GM19452 (cell line): ENCODE results near the gene GIMAP7.
"Not testable (repeated sequence)": the region's sequence is repeated elsewhere in the genome, so short reads cannot be mapped to it uniquely, and the experiment has no call there.

Experiments
- ATAC-seq: cut with Tn5 transposase; IDR thresholded peaks from one replicate; pipeline ENCODE4 v1.9.1; 2021; ENCODE audit not compliant: unreplicated experiment

The GIMAP7 gene

GRCh38 chr7:150514748-150515222, at the start of gene GIMAP7:
Gene GIMAP7, plus strand, starts transcription at chr7:150514872. Its CDS starts 5,103 bp downstream, at chr7:150519975.
- peak; percentile 53 for ATAC-seq

GRCh38 chr7:150464962-150465361, 49.7 kb upstream of the GIMAP7 start:
- ATAC-seq = no peak

- ATAC-seq = no peak
These were observed 49.3 kb upstream of the GIMAP7 start for GRCh38 chr7:150465414-150465813.

GRCh38 chr7:150466477-150466876, 48.2 kb upstream of the GIMAP7 start:
- ATAC-seq = no peak

- ATAC-seq = no peak
These were observed 46.4 kb upstream of the GIMAP7 start for GRCh38 chr7:150468241-150468640.

GRCh38 chr7:150471886-150472285, 42.8 kb upstream of the GIMAP7 start:
- no peak for ATAC-seq

- ATAC-seq = no peak
These were observed 40.8 kb upstream of the GIMAP7 start for GRCh38 chr7:150473902-150474301.

GRCh38 chr7:150476285-150476684, 38.4 kb upstream of the GIMAP7 start:
- no peak for ATAC-seq

GRCh38 chr7:150476819-150477631, 37.6 kb upstream of the GIMAP7 start:
- no peak for ATAC-seq

GRCh38 chr7:150479023-150479716, 35.5 kb upstream of the GIMAP7 start:
- ATAC-seq = no peak

- no peak for ATAC-seq
These were observed 33.3 kb upstream of the GIMAP7 start for GRCh38 chr7:150481186-150481920.

- ATAC-seq = no peak
These were observed 32.8 kb upstream of the GIMAP7 start for GRCh38 chr7:150481922-150482321.

- ATAC-seq = not testable (repeated sequence)
These were observed 31.2 kb upstream of the GIMAP7 start for GRCh38 chr7:150483514-150483913.

- ATAC-seq = not testable (repeated sequence)
These were observed 30.6 kb upstream of the GIMAP7 start for GRCh38 chr7:150484071-150484470.

- no peak for ATAC-seq
These were observed 27.0 kb upstream of the GIMAP7 start for GRCh38 chr7:150487625-150488024.

GRCh38 chr7:150489782-150490181, 24.9 kb upstream of the GIMAP7 start:
- no peak for ATAC-seq

- not testable (repeated sequence) for ATAC-seq
These were observed 21.2 kb upstream of the GIMAP7 start for GRCh38 chr7:150493442-150493841.

GRCh38 chr7:150502519-150502918, 12.2 kb upstream of the GIMAP7 start:
- no peak for ATAC-seq

- ATAC-seq = no peak
These were observed 11.5 kb upstream of the GIMAP7 start for GRCh38 chr7:150503155-150503554.

- ATAC-seq = no peak
These were observed 11.1 kb upstream of the GIMAP7 start for GRCh38 chr7:150503581-150503980.

GRCh38 chr7:150507947-150508602, 6.6 kb upstream of the GIMAP7 start:
- no peak for ATAC-seq
